ENCODE results near the gene SH3TC1.

DNA sequence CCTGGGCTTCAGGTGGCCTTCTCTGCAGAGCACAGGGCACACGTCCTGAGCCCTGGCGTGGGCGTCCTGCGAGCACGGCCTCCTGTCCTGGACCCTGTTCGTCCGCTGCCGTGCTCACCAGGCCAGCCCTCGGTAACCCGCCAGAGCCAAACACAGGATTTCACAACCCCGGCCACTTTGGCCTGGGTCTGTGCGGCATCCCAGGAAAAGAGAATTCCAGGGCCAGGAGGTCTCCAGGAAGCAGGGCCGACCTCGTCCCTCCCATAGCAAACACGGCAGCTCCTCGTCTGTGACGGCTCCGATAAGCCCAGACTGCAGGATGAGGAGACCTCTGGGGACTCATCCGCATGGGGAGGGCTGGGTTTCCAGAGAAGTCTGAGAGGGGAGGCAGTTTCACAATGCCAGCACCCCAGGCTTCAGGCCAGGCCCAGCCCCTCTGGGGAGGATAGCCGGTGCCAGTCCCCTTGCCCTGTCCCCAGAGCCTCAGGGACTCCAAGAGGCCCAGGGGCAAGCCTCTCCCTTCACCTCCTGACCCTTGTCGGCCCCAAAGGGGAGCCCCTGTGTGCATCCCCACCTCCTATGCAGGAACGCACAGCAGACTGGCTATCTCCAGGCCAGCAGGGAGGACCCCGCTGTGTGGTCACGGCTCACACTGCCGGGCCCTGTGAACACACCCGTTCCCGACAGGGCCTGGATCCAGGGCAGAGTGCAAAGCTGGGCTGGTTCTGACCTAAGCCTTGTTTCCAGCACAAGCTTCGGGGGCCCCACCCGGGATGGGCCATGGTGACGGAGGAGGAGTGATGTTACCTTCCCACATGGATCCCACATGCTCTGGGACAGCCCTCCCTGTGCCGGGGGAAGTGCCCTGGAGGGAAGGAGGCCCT lies 48.2 kb downstream of the SH3TC1 start:
- TF ChIP-seq, protein P1, sequence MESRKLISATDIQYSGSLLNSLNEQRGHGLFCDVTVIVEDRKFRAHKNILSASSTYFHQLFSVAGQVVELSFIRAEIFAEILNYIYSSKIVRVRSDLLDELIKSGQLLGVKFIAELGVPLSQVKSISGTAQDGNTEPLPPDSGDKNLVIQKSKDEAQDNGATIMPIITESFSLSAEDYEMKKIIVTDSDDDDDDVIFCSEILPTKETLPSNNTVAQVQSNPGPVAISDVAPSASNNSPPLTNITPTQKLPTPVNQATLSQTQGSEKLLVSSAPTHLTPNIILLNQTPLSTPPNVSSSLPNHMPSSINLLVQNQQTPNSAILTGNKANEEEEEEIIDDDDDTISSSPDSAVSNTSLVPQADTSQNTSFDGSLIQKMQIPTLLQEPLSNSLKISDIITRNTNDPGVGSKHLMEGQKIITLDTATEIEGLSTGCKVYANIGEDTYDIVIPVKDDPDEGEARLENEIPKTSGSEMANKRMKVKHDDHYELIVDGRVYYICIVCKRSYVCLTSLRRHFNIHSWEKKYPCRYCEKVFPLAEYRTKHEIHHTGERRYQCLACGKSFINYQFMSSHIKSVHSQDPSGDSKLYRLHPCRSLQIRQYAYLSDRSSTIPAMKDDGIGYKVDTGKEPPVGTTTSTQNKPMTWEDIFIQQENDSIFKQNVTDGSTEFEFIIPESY (IDR thresholded peaks at IDR 0.05) = no peak
- TF ChIP-seq SP1 (IDR thresholded peaks at IDR 0.05; ENCODE audit: low read depth, low read length) (no peak), SREBF2 (IDR thresholded peaks at IDR 0.05; ENCODE audit: low read length) (no peak), POLR2A (IDR thresholded peaks at IDR 0.05; ENCODE audit: low read depth, low read length) (no peak)

Data from GM12878 (cell line).